Thyroid gland (tissue), 4 donors: ENCODE data around the gene INPP5B.

ENCODE experiments used
- CTCF ChIP-seq, 6 experiments: fragments of 200-600 bp in 3 of 6; fragments of 450-650 bp in 3 of 6; sonication (generic) in 3 of 6; IDR thresholded peaks; one replicate each; pipeline ENCODE4 v1.5.1; 2016 to 2019; ENCODE audit warnings: antibody characterized with exemption in 6 of 6, mild to moderate bottlenecking in 2 of 6, inconsistent platforms in 1 of 6, moderate library complexity in 1 of 6
- POLR2A ChIP-seq, 2 donors: fragments of 450-650 bp; IDR thresholded peaks; one replicate each; pipeline ENCODE4 v1.6.1; 2017; ENCODE audit warnings: antibody characterized with exemption in 2 of 2, mild to moderate bottlenecking in 2 of 2, moderate library complexity in 1 of 2

- no peak for TF ChIP-seq CTCF (IDR thresholded peaks at IDR 0.05)
- no peak for TF ChIP-seq POLR2A (IDR thresholded peaks at IDR 0.05)
Measured at GRCh38 chr1:37839676-37840075, 107.2 kb downstream of the INPP5B start.
